HG03025 (cell line): ENCODE results near the gene ARID5B.

Experiments
- ATAC-seq: cut with Tn5 transposase; IDR thresholded peaks from one replicate; pipeline ENCODE4 v1.9.1; 2021; ENCODE audit warnings: mild to moderate bottlenecking, moderate library complexity; ENCODE audit not compliant: unreplicated experiment, low FRiP score

The ARID5B gene

DNA sequence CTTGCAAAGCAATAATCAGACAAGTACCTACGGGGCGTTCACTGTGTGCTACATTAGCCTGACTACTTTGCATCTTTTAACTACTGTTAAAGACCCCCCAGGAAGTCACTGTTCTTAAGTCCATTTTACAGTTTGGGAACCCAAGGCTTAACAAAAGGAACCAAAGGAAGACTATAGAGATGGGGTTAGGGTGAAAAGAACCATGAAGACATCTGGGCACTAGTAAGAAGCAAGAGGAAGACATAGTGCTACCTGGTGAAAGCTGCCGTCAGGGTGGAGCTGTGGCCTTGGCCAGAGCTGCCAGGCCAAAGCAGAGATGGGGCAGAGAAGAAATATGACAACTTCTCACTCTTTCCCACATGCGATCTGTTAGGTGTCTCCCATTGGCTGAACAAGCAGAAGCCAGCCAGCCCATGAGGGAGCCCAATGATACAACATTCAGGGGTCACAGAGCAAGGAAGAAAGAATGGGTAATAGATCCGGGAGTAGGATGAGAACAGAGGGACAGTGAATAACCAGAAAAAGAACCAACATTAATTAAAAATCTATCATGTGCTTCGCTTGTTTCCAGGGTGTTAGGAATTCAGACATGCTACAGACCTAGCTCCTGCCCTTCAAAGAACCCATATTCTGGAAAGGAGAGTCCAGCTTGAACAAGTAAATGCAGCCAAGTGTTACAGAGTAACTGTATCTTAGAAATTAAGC is 85.4 kb downstream of the ARID5B start:
- ATAC-seq = no peak

DNA sequence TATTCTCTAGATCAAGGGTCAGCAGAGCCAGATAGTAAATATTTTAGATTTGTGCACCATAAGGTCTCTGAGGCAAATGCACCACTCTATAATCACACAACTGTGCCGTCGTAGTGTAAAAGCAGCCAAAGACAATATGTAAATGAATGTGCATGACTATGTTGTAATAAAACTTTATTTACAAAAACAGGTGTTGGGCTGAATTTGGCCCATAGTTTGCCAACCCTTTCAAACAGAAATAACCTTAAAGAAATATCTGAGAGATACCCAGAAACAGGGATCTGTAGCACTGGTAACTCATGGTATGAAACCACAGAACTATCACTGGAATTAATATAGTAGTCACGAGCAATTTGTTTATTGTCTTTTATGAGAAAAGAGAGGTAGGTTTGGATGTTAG is 86.0 kb downstream of the ARID5B start:
- ATAC-seq = peak; percentile 26

DNA sequence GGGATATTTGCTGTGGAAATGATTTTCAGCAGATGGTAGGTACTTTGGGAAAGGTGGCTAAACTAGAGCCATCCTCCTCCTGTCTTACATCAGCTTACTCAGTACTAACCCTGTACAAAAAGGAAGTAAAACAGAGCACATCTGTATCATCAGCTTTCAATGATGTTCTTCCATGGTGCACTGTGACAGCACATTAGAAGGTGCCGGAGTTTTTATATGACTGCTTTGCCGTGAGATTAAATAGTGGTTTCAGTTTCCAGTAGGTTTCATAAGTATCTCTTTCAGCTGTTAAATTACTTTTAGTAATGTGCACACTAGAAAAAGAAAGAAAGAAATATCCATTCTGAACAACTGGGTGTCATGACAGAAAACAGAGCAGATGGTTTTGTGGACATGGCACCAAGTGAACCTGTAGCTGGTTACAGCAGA is 86.5 kb downstream of the ARID5B start:
- peak; percentile 93 for ATAC-seq

DNA sequence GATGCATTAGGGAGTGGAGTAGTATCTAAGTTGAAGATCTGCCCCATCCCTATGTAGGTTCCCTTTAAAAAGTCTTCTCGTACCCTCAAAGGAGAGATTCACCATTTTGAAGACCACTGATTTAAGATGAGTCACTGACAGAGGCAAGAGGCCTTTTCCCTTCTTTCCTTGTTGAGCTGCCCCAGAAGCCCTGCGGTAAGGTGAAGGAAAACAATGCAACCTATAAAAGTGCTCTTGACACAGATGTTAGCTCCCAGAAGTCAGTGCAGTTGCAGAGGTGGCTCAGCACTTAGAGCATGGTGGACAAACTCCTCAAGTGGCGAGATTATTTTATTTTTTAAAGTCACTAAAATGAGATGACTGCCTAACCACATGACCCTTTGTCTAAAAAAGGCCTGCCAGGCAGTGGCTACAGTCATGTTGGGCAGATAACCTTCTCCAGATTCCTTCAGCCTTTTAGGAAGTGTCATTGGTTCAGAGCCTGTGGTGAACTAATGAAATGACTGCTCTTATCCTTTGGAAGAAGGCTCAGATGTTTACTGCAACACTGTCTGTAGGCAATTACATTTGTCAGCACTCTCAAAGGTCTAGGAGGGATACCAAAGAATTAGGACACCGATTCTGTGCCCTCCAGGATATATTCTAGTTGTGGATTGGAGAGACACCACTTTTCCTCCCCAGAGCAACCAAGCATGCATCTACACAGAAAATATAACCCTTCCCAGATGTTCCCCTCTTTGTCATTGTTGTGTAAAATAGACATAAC is 88.7 kb downstream of the ARID5B start:
- no peak for ATAC-seq

DNA sequence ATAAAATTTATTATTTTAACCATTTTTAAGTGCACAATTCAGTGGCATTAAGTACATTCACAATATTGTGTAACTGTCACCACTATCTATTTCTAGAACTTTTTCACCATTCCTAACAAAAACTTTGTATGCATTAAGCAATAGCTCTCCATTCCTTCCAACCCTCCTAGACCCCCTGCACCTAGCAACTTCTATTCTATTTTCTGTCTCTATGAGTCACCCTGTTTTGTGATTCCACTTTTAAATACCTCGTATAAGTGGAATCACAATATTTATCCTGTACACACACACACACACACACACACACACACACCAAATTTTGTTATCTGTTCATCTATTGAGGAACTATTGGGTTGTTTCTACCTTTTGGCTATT is 89.2 kb downstream of the ARID5B start:
- ATAC-seq = no peak

DNA sequence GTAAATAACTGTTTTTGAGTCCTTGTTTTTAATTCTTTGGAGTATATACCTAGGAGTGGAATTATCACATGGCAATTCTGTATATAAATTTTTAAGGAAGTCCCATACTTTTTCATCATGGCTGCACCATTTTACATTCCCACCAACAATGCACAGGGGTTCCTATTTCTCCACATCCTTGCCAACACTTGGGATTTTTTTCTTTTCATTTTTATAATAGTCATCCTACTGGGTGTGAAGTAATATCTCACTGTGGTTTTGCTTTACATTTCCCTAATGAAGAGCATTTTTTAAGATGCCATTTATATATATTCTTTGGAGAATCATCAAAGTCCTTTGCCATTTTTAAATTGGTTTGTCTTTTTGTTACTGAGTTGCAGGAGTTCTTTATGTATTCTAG is 89.7 kb downstream of the ARID5B start:
- no peak for ATAC-seq

DNA sequence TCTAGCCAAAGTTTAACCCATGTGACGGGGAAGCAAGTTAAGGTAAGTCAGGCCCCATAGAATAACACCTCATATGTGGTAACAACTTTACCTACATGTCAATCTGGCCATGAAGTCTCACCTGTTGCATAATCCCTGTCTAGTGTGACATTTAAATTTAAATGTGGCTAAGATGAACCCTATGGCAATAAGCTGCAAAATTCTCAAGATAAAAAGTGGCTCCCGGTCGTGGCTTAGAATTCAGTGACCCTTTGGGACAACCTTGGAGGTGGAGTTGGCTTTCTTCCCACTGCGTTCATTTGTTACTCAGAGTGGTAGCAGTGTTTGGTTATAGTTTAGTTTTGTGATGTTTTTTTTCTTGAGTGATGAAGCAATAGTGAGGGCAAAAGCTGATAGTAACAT is 90.6 kb downstream of the ARID5B start:
- ATAC-seq = no peak

DNA sequence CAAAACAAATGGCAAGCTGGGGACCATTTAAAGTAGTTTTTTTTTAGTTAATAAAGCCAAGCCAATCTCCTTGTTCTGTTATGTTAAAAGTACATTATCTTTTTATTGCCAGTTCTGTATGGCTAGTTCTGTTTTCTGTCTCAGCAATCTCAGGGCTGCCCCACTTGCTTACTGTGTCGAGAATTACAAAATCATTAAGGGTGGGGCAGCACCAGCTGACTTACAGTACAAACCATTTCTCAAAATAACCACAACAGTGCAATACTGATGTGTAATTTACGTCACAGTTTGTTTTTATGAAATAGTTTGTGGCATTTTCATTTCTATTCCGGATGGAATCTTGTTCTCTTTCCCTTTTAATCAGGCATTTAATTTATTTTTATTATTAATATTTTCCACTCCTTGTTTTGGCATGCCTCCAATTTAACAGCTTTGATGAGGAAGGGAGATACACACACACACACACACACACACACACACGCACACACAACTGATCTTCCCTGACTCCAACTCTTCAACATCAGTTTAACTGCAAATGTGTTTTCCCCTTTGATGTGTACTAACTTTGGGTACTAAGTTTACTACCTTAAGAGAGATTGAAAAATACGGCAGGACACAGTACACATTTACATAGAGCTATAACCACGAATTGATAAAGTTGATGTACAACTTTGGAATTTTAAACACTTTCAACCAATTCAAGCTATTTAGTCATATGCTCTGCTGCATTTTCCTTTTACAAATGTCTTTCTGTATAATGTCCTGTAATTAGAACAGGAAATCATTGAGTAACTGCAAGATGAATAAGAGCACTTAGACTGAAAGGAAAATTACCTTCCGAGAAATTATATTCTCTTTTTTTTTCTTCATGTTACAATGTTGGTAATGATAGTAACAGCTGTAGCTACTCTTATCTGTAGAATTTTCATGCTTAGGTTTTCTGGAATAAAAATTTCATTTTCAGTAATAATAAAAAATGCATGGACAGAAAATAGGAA is 91.5 kb downstream of the ARID5B start:
- ATAC-seq = no peak

DNA sequence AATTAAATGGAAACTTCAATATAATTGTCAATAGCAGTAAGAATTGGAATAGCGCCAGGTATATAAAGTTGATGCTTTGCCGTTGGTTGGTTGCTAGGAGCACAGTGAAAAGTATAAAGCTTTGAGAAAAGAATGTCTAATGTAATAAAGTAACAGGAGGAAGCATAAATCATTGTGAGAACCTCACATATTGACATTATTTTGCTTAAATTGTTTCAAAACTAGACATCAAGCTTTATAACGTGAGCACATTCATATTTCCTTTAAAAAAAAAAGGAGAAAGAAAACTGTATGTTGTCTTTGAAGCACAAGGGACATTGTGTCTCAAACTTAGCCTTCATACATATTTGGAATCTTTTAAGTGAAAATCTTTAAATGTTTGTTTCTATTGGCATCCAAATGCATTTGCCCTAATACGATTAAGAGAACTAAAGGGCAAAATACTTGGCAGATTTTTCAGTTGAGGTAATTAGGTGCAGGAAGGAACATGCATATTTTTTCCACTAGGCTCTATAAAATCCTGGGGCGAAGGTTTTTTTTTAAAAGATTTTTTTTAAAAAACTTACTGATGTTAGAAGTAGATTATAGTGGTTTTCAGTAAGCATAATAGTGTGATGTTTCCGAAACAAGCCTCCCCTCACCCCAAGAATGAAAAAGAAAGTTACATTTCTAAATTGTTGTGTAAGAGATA is 92.4 kb downstream of the ARID5B start:
- no peak for ATAC-seq

DNA sequence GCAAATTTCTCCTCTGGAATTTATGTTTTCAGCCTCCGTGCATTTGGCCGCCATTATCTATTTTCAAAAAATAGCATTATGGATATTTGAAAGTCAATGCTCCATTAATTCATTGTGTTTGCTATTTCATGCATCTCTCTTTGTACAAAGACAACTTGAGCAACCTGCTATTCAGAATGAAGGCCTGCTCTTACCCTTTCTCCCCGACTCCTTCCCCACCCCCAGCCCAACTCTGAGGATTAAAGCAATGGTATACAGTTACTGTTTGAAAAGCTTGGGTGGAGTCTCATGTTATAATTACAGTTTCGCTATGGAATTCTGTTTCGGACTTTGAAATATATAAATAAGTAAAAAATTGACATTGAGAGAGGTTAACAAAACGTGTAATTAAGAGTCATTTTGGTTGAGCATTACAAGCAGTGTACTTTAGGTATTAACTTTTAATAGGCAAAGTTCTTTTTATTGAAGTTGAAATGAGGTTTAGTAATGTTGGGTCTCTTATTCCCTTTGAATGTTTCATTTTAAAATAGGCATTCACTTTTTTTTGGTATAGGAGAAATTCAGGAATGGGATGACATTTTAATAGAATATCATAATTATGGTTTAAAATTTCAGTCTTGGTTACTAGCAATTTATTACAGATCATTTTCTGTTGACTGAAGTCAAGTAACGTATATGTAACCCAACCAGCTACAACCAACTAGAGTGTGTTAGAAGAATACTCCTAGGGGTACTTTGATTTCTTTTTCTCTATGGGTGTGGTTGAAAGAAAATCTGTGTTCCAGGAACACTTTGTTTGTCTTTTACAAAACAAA is 93.1 kb downstream of the ARID5B start:
- no peak for ATAC-seq

DNA sequence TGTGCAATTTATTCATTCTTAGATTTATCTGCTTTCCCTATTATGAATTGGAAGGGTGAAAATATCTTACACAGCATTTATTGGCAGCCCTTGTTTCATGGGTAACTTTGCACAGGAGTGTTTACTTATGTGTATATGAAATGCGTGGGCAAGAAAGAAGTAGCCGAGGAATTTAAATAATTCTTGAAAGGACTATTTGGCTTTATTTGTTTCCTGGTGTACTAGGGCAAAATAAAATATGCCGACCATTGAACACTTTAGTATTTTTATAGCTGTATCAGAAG is 93.7 kb downstream of the ARID5B start:
- ATAC-seq = no peak

DNA sequence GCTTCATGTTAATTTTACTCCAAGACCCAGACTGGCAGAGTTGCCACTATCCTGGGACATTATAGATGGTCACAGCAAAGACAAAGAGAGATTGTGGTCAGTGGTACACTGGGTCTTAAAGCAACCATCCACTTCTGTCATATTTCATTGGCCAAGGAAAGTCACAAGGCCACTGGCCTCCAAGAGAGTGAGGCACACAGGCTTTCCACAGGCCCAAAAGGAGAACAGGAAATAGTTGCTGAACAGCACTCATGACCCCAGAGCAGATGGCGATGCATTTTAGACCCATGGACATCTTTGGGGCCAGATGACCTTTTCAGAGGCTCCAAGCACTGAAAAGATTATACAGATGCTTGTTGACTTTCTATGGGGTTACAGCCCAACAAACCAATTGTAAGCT is 97.4 kb downstream of the ARID5B start:
- no peak for ATAC-seq

DNA sequence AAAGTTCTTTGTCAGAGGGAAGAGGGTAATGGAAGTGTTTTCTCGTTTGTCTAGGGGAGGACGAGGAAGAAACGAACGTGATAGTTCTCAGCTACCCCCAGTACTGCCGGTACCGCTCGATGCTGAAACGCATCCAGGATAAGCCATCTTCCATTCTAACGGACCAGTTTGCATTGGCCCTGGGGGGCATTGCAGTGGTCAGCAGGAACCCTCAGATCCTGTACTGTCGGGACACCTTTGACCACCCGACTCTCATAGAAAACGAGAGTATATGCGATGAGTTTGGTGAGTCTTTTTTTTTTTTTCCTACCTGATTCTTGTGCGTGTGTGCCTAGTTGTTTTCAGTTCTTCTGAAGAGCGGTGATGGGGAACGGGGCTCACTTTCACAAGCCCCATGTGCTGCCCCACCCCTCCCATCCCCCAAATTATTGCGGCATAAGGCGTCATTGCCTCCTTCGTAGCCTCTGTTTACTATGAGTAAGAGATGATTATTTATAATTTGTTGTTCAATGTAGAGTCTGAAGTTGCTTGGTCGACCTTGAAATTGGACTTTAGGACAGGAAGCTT is 98.6 kb downstream of the ARID5B start:
- ATAC-seq = peak; percentile 72

DNA sequence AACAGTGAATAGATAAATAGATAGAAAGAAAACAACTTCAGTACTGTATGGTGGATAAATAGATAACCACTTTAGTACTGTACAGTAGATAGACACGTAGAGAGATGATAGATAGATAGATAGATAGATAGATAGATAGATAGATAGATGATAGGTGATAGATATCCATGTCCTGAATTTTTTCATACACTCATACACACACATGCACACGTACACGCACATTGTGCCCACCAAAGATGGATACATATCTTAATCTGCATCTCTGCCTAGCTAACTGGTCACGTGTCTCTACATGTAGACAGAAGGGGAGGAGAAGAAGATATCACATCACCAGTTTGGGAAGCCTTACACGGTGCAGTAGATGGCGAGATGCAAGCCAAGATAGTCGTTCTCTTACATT is 99.2 kb downstream of the ARID5B start:
- ATAC-seq = no peak

DNA sequence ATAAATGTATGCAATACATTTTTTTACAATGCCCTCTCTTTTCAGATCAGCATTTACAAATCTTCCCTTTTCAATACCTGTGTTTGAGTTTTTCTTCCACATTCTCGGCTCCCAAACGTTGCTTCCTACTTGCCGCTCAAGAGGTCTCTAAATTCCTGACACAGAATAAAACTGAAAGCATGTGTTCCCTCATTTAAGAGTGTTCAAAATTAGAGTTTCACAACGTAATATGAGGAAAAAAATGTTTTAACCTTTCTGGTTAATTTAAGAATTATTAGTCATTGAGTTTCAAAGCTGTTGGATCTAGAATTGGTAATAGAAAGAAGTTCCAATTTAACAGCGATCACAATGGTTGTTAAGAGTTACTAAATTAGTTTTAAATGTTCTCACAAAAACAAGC is 100.4 kb downstream of the ARID5B start:
- no peak for ATAC-seq

DNA sequence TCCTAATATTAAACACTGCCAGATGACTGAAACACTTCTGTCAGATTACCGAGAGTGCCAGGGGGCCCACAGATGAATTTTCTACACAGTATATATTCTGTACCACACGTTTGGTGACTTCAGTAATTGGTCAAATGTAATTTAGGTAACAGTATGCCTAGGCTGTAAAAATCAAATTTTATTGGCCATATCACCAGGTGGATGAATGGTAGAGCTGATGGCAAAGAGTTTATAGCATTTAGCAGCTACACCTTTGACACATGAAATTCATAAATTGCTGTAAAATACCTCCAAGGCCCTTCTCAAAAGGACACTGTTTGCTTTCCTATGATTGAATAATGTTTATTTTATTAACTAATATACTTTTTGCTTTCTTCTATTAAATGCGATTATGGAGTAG is 101.3 kb downstream of the ARID5B start:
- no peak for ATAC-seq

DNA sequence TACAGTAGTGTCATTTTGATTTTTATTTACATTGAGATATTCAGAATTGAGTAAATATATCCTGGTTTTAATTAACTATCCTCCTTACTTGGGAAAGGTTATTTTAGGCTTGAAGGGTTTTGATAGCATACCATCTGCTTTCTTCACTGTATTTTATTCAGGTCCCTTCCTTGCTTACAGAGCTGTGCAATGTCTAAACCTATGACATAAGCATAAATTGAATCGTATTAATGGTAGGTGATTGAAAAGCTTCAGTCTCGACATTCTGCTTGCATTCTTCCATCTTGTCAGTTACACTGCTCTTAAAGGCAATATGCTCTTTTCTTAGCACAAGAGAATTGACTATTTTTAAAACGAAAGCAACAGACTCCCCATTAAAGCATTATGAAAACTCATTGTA is 102.5 kb downstream of the ARID5B start:
- ATAC-seq = no peak

DNA sequence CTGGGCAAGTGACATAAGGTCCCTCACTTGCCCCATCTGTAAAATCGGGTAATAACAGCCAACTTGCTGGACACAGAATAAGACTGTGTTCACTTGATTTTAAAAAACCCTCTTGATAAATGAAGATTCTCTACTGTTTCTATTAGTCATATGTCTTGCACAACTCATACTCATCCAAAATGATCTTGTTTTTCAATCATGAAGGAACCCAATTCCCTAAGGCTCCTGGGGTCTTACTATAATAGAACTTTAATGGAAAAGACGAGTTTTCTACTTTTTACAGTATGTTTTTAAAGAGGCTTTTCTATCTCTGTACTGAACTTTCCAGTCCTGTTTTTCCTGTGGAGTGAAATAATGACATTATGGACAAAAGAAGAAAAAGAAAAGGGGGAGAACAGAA is 103.8 kb downstream of the ARID5B start:
- no peak for ATAC-seq

DNA sequence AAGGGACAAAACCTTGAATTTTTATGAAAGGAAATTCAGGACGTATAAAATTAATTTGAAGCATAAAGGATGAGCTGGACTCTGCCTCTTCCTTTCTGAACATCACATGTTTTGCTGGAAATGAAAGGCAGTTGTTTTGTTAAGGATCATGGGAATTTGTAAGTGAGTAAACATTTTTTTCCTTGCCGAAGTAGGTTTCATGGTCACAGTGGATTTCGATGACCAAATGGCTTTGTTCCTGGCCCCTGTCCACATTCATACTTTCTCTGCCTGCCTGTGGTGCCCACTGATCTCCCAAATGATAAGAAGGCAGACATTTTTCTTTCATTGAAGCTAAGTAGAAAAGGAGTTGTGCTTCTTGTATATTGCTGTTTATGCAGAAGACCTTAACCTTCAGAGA is 104.2 kb downstream of the ARID5B start:
- ATAC-seq = no peak

DNA sequence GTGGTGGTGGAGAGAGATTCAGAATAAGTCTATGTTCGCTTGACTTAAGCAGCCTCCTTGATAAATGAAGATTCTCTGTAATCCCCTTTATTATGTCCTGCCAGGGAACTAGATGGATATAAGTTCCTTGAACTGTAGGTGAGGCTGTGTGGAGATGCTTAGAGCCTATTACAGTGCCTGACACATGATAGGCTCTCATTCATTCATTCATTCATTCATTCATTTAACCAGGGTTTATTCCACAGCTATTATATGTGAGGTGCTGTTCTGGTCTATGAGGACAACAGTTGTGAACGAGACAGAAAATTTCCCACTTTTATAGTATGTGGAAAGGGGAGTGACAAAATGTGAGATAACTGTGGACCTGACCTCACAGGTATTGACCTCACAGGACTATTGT is 105.6 kb downstream of the ARID5B start:
- ATAC-seq = no peak
